SH-SY5Y (cell line): ENCODE data around the gene OTOF.

Experiments
- GATA2 ChIP-seq: IDR thresholded peaks from 2 replicates; pipeline ENCODE4 v1.6.1; 2011; ENCODE audit warnings: mild to moderate bottlenecking, low read depth, low read length
- GATA3 ChIP-seq: IDR thresholded peaks from 2 replicates; pipeline ENCODE4 v1.6.1; 2011; ENCODE audit warnings: low read depth, mild to moderate bottlenecking, low read length, moderate library complexity

DNA sequence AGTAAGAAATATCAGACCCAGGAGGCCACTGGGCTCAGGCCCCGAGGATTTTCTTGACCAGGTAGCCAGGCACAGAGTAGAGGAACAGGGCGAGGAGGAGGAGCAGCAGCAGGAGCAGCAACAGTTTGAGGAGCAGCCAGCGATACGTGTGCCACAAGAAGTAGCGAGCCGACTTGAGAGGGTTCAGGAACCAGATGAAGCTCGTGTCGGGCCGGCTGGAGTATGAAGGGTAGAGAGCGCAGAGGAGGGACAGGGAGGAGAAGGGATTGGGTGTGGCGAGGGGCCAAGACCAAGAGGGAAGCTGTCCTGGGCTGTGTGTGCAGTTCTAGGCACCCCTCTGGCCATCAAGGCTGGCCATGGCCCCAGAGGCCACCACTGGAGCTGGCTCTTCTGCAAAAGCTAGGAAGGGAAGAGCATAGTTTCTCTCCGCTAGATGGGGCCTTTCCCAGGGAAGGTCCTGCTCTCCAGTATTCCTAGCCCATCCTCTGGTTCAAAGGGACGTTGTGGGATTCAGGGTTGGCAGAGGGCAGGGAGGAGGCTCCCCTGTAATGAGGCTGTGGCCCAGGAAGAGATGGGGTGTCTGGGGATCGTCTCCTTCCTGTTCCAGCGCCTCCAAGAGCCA lies 17.8 kb downstream of the OTOF start:
- no peak for TF ChIP-seq GATA2
- no peak for TF ChIP-seq GATA3
